PC-3 (cell line): ENCODE data around the gene KPNA4.

Experiments used
- EZH2 ChIP-seq: fragments of 300-600 bp; sonication (generic); IDR thresholded peaks from one replicate; pipeline ENCODE4 v1.6.1; 2017; ENCODE audit warnings: antibody characterized with exemption, mild to moderate bottlenecking, low read length; ENCODE audit not compliant: unreplicated experiment
- TF ChIP-seq, protein P1 (sequence below): fragments of 300-600 bp; sonication (generic); conservative IDR thresholded peaks from 2 replicates; pipeline ENCODE4 v1.5.1; 2017; ENCODE audit warnings: antibody characterized with exemption, low read depth, mild to moderate bottlenecking, low read length

DNA sequence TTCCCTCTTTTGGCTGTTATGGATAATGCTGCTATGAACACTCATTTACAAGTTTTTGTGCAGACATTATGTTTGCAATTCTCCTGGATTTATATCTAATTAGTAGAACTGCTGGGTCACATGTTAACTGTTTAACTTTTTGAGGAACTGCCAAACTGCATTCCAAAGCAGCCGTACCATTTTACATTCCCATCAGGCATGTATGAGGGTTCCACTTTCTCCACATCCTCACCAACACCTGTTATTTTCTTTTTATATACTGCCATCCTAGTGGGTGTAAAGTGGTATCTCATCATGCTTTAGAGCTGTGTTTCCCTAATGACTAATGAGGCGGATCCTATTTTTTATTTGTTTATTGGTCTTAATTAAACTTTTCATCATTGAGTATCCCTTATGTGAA is 9.2 kb downstream of the KPNA4 start:
- TF ChIP-seq, protein P1, sequence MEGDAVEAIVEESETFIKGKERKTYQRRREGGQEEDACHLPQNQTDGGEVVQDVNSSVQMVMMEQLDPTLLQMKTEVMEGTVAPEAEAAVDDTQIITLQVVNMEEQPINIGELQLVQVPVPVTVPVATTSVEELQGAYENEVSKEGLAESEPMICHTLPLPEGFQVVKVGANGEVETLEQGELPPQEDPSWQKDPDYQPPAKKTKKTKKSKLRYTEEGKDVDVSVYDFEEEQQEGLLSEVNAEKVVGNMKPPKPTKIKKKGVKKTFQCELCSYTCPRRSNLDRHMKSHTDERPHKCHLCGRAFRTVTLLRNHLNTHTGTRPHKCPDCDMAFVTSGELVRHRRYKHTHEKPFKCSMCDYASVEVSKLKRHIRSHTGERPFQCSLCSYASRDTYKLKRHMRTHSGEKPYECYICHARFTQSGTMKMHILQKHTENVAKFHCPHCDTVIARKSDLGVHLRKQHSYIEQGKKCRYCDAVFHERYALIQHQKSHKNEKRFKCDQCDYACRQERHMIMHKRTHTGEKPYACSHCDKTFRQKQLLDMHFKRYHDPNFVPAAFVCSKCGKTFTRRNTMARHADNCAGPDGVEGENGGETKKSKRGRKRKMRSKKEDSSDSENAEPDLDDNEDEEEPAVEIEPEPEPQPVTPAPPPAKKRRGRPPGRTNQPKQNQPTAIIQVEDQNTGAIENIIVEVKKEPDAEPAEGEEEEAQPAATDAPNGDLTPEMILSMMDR = no peak
- TF ChIP-seq EZH2 = no peak
